Measurements from ENCODE around the gene MLLT6.
A peak's percentile ranks its signal among the peaks of the same experiment; 100 is the strongest.

The MLLT6 gene

DNA sequence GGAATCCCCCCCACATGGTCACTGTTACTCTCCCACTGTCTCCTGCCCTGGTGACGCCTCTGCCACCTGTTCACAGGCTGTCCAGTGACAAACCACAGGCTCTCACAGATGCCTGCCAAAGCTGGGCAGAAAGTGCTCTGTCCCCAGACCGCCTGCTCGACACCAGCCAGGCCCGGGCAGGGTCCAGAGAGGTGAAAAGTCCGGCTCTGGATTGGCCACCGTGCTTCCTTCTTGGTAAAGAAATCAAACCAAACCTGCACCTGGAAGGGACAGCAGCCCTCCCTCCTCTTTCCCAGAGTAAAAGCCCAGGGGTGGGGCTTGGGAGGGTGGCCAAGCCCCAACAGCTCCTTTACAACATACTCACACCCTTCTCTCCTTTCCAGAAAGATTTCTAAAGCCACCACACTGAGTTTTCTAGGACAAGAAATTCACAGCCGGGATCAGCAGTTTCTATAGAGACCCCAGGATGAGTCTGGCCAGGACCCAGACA, 36.9 kb downstream of the MLLT6 start:
- no peak for DNase-seq (ENCODE audit: low read depth in 2 of 2)

DNA sequence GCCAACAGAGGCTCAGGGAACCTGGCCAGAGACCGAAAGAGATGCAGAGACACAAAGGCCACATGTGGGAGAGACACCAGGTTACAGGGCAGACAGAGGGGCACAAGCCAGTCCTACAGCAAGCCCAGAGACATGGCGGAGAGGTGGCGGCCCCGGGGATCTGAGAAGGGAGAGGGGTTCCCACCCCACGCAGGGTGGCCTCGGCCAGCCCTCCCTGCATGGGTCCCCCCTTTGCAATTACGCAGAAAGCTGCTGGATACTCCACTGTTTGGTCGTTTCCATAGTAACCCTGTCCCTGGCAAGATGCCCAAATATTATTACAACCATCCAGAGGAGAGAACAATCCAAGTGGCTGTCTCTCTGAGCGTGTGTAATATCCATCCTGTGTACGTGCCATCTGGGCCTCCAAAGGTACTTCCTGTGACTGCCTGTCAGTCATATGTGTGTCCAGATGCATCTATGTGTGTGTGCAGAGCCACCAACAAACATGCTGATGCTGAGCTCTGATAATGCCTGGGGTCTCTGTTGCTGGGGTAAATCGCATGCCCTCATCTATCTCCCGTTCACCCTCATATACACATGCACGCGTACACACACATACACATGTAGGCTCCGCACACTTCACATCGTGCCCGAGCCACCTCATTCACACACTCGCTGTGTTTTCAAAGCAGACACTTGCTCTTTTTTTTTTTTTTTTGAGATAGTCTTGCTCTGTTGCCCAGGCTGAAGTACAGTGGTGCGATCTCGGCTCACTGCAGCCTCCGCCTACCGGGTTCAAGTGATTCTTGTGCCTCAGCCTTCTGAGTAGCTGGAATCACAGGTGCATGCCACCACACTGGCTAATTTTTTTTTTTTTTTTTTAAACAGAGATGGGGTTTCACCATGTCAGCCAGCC, 37.6 kb downstream of the MLLT6 start:
- no peak for DNase-seq (ENCODE audit: low read depth in 2 of 2)

DNA sequence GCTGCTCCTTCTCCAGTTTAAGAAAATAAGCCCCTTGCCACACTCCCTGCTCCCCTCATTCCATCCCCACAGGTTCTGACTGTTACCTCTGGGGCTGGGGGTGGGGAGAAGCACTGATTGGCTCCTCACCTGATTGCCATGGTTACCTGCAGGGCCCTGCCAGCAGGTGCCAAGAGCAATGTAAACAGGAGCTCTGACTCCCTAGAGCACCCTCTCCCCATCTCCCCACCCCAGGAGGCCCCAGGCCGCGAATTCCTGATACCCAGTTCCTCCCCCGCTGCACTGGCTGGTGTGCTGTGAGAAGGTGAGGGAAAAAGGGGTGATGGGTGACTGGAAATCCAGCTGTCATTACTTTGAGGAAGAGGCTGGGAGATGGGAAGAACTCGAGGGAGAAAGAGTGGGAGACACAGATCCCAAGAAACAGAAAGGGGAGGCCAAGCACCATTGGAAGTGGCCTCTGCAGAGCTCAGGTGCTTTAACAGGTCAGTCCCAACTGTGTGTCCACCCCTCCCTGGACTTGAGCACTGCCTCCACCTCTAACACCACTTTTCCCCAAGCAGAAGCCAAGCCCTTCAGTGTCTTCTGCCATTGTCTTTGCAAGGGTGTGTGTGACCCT, 38.6 kb downstream of the MLLT6 start:
- DNase-seq (ENCODE audit: low read depth in 2 of 2) = no peak

DNA sequence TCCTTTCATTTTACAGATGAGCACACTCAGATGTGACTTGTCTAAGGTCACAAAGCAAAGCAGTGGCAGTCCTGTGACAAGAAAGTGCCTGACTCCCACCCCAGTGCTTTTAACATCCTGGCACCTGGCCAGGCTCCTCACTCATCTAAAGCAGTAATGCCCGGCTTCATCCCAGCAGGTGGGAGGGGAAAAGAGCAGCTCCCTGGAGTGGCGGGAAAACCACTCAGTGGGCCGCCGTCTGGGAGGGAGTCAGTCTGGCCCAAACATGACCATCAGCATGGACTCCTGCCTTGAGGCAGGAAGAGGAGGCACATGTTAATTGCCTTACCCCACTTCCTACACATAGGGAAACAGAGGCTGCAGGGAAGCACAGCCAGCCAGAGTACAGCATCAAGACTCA, 40.5 kb downstream of the MLLT6 start:
- no peak for DNase-seq (ENCODE audit: low read depth in 2 of 2)

DNA sequence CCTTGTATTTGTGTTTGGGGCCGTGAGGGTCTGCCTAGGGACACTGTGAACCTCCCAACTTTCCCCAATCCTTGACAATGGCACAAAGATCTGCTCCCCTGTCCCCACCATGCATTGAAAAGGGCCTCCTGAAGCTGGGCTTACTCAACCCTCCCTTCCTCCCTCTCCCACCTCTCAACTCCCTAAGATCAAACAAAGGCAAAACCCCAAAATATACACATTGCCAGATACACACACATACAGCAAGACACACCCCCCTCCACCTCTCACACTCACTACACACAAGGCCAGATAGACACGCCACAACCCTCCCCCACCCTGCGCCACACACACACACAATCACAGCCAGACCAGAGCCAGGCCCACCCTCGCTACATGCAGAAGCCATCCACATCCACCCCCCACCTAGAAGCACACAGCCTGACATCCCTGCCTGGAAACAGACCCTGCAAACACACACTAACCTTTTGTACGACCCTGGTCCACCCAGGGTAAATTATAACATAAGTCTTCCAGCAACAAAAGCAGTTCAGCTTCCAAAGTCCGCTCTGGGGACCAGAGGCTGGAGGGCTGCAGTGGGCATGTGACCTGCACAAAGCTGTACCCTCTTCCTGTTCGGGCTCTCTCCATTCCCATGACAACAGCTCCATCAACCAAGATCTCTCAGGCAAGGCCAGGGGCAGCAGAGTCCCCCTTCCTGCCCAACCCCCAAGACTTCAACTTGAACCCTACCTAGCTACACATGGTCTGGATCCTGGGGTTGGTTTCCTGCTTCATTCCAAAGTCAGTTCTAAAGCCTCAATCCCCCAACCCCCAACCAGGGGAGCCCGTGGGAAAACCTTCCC, 41.2 kb downstream of the MLLT6 start:
- DNase-seq (ENCODE audit: low read depth in 2 of 2) = no peak

DNA sequence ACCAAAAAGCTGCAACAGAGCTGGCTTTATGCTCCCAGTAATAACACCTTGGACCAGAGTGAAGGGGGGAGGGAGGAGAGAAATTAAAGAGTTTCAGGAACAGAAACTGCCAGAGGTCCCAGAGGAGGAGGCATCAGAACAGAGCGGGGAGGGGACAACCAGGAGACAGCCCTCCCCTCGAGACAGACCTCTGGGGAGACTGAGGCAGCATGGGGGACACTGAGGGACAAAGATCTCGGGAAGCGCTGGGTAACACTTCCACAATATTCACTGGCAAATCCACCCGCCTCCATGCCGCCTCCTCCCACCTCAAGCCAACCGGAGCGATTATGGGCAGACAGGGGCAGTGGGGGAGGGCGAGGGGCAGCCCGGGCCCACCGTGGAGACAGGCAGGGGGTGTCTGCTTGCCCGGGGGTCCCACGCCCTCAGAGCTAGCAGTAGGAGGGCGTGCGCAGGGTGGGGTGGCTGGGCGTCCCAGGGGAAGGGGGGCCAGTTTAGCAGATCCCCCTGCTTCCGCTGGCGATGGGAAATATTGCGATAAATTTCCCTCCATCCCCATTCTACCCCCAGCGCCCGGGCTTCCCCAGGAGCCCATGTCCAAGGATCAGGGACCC, 41.9 kb downstream of the MLLT6 start:
- no peak for DNase-seq (ENCODE audit: low read depth in 2 of 2)

DNA sequence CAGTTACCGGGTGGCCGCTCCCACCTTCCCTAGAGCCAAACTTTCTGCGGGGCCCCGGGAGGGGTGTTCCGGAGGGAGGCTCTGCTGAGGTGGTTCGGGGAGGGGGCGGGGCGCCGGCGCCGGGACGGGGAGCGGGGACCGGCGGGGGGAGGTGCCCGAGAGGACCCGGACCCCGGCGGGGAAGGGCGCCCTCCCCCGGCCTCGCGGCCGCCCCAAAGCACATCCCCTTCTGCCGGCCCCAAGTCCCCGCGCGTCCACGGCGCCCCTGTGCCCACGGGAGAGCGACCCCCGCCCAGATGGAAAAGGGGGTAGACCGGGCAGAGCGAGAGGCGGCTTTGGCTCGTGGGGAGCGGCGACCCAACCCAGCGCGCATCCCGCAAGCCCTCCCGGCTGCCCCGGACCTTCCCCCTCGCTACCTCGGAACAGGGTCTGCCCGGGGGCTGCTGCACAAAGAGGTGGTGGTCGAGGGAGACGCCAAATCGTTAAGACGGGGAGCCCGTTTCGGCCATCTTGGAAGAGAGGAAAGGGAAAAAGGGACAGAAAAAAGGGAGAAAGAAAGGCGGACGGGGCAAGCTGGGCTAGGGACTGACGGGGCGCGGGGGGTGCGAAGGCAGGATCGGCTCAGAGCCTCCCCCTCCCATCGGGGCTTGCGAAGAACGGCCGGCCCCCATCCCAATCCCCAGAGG, 42.5 kb downstream of the MLLT6 start:
- no peak for DNase-seq (ENCODE audit: low read depth in 2 of 2)

DNA sequence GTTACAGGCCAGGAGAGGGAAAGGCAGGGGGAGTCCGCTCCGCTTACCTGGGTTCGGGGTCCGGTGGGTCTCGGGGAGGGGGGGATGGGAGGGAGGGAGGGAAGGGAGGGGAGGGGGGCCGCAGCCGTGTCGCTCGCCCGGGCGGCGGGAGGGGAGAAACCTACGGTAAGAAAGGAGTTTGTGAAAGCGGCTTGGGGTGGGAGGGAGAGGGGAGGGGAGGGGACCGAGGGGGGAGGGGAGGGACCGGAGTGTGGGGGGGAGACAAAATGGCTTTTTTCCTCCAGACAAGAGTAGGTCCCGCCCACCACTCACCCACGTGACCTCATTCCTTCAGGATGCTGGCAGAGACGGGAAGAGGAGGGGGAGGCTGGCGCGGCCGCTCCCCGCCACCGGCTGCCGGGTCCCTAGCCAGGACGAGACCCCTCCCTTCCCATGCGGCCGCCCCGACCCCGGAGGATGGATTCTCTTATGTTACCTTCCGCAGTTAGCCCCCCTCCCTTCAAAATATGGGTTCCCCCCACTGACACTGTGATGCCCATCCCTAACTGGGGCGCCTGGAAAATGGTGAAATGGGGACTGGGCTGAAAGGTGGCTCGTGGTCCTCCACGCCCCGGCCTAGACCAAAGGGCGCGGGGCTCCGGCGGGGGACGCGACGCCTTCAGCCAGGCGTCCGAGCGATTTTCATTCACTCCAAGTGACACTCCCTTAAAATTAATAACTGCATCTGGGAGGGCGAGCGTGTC, 43.2 kb downstream of the MLLT6 start, which contains the start of gene PCGF2:
Gene PCGF2, minus strand, starts transcription at position 188 of the 743 bp plus-strand sequence. CDS start 7,934 bp downstream, outside the sequence.
- DNase-seq (ENCODE audit: low read depth in 2 of 2) = no peak

DNA sequence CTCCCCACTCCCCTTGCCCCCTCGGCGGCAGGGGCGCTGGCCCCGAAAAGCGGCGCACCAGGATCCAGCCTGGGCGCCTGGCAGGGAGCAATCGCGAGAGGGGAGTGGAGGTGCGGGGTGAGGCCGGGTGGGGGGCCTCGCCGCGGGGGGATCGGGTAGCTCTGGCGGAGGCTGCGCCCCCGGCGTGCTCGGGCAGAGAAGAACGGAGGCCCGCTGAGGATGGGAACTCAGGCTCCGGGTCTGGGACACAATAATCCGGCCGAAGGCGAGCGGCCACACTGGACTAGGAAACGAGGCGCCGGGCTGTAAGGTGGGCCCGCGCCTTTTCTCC, 43.8 kb downstream of the MLLT6 start:
- no peak for DNase-seq (ENCODE audit: low read depth in 2 of 2)

DNA sequence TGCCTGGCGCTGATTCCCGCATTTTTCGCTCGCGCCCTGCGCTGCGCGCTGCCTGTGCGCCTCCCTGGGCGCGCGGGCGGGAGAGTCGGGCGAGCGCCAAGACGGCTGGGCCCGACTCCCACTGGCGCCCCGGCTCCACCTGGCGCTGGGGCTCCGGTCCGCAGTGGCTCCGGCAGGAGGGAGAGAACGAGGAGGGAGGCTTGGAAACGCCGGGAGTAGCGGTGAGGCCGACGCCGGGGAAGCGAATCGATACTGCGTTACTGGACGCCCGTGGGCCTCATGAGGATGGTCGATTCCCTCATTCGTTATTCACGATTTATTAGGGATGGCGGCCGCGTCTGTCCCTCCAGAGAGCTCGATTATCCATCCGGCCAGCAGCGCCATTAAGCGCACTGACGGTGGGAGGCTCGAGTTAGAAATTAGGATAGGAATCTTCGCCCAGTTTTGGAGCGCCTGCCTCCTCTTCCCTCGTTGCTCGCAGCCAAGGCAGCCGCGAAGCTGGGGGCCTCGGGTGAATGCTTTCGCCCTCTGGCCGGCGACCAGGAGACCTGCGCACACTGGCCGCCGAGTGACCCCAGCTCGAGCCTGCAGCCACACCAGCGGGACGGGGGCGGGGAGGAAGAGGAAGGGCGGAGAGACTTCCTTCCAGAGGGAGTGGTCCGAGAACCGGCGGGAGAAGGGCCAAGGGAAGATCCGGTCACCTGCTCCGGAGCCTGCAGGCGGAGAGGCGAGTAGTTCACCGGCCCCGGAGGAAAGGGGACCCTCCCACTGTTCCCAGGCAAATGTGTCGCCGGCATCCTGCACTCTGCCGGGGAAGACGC, 44.4 kb downstream of the MLLT6 start:
- no peak for DNase-seq (ENCODE audit: low read depth in 2 of 2)

DNA sequence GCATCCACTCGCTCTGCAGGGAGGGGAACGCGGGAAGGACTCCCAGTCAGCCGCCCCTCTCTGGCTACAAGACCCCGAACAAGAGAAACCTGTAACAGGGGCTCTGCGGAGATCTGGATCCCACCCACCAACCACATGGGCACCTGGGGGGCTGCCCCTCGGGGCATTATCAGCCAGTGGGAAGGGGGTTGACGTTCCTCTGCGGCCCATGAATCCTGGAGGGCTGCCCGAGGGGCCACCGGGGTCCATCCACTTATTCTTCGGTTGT, 44.9 kb downstream of the MLLT6 start:
- no peak for DNase-seq (ENCODE audit: low read depth in 2 of 2)

DNA sequence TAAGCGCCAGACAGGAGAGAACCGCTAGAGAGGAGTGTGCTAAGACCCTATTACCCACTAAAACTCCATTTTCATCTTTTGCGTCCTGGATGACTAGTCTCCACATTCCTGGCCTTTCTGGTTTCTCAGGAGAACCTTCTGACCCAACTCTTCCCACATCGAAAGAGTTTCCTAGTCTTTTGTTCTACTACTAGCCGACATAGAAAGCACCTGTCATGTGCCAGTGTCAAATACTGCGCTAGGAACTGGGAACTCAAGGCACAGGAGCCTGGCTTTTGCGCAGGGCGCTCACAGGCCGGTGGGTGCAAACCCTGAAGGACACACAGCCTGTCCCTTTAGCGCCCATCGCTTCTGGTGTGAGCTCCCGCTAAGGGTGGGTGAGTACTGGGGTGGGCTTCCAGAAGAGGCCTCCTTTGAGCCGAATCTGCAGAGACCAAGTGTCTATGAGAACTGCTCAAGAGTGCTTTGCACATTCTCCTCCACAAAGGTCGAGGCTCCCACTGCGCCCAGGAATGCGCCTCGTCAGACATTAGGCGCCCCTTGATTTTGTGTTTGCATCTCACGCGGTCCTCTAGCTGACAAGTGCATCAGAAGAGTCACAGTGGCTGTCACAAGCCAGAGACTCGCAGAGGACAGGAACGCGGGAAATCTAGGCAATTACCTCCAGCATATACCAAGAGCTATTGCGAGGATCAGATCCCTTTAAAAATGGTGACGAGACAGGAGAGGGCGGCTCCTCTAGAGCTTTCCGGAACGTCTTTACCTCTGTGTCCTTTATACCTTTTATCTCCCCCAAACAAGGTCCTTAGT, 45.4 kb downstream of the MLLT6 start:
- DNase-seq (ENCODE audit: low read depth in 2 of 2) = no peak

DNA sequence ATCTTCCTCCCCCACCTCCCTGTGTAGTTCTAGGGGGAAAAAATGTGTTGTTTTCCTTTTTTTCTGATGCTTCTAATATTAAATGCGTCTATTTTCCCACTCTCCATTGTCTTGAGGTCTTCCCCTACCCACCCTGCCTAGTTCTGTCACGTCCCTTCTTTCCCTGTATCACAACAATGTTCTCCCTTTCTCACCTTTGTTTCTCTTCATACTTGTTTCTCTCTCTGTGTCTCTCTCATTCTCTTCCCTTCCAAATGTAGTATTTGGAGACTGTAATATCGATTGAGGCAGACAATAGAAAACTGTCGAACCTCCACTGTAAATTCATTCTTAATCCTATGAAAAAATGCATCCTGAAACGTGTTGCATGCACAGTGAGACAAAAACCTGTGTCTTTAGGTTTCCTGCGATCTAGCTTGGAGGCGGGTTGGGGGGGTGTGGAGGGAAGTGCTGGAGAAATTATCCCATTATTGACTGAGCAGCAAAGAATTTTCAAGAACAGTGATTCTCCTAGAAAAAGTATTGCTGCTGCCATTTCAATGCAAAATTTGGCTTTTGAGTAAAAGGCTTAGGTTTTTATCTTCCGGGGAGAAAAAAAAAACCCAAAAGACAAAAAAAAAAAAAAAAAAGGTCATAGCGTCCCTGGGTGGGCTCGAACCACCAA, 46.2 kb downstream of the MLLT6 start:
- DNase-seq (ENCODE audit: low read depth in 2 of 2) = no peak

DNA sequence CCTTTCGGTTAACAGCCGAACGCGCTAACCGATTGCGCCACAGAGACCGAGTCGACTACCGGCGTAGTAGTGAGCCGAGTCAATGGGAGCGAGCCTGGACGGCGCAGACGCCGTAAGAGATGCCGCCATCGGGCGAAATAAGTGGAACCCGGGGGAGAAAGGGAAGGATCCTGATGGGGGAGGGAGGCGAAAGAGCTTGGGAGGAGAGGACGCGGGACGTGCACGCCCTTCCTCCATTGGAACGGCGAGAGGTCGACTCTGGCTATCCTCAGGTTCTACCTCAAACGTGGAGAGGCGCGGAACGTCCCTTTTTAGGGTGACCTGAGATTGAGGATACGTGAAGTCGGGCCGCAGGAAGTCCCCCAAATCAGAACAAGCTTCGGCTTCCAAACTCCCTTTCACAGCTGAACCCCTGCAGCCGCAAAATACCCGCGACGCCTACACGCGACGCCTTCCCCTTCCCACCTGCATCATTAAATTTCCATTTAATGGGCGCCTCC, 46.8 kb downstream of the MLLT6 start:
- peak; percentile 59 to 61 for DNase-seq (ENCODE audit: low read depth in 2 of 2)

DNA sequence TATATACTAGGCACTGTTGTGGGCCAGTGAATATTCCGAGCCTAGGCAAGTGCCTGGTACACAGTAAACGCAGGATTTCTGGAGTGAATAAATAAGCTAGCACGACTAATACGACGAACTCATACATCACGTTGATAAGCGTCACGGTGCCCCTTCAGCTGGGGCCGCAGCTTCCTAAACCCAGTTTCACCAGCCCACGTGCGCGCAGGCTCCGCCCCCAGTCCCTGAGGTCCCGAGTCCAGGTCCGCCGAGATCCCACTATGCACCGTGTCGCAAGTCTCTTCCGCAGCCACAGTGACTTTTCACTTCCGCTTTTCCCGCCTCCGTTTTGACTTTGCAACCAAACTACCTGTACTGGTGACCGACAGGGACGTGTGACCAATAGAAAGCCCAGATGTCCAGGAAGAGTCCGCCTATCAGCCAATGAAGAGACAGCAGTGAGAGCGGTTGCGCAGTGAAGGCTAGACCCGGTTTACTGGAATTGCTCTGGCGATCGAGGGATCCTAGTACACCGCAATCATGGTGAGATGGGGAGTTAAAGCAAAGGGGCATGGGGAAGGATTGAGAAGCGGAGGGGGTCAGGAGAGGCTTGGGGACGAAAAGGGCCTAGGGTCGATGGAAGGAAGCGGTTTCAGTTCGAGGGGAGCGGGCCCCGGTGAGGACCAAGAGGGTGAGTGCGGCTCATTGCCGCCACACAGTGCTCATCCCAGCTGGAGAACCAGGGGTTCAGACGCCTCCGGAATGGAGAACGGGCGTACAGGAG, 47.4 kb downstream of the MLLT6 start, which contains the start of gene PSMB3:
Gene PSMB3, plus strand, starts transcription at position 434 of the 763 bp plus-strand sequence. Its CDS starts 86 bp downstream, at position 520.
- peak; percentile 97 for DNase-seq (ENCODE audit: low read depth in 2 of 2)

DNA sequence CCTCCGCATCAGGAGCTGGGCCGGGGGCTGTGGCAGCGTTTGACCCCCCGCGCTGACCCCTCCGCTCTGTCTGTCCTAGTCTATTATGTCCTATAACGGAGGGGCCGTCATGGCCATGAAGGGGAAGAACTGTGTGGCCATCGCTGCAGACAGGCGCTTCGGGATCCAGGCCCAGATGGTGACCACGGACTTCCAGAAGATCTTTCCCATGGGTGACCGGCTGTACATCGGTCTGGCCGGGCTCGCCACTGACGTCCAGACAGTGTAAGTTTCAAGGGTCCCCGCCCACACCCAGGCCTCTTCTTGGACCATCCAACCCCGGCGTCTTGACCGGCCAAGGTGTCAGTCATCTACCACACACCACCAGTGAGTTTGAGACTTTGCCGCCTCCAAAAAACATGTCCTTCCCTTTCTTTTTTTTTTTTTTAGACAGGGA, 48.0 kb downstream of the MLLT6 start:
- no peak for DNase-seq (ENCODE audit: low read depth in 2 of 2)

DNA sequence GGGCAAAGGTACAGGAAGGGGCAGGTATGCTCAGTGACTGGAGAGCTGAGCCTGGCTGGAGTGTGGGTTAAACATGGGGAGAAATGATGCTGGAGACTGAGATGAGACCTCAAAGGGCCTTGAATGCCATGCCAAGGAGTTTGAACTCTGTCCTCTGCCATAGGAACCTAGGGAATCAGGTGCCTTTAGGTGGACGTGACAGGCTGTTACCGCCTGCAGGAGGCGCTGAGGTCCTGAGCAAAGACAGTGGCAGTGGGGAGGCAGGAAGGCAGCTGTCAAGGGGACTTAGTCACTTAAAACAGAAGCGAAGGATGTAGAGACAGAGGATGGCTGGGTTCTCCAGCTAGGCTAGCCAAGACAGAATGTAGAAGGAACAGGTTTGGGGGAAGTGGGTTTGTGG, 56.5 kb downstream of the MLLT6 start:
- no peak for DNase-seq (ENCODE audit: low read depth in 2 of 2)
